A549 (cell line): ENCODE data around the gene TMEM131.

Source experiments
- EP300 ChIP-seq, 2 experiments: fragments of >200 bp; sonication (Bioruptor Twin); formaldehyde crosslinking; IDR thresholded peaks; 2 replicates in 1 of 2; 3 replicates in 1 of 2; pipeline ENCODE4 v1.6.1; 2016 to 2017
- POLR2A ChIP-seq: IDR thresholded peaks from 2 replicates; pipeline ENCODE4 v1.6.1; 2012; ENCODE audit warnings: mild to moderate bottlenecking, low read length
- POLR2AphosphoS2 ChIP-seq: conservative IDR thresholded peaks from 2 replicates; pipeline ENCODE4 v1.6.1; 2012; ENCODE audit warnings: low read length, improper control_type of control experiment, inconsistent platforms
- RAD21 ChIP-seq, 2 experiments: fragments of >200 bp in 1 of 2; sonication (Bioruptor Twin) in 1 of 2; formaldehyde crosslinking in 1 of 2; IDR thresholded peaks in 1 of 2; conservative IDR thresholded peaks in 1 of 2; 2 replicates in 1 of 2; 3 replicates in 1 of 2; pipeline ENCODE4 v1.6.1; 2012 to 2018; ENCODE audit warnings: inconsistent platforms in 1 of 2
- TF ChIP-seq, protein P1 (sequence below): fragments of >200 bp; sonication (Bioruptor Twin); formaldehyde crosslinking; IDR thresholded peaks from 3 replicates; pipeline ENCODE4 v1.5.1; 2016
- TF ChIP-seq, protein P2 (sequence below): fragments of 150-350 bp; IDR thresholded peaks from 2 replicates; pipeline ENCODE4 v1.6.1; 2014; ENCODE audit warnings: low read depth, mild to moderate bottlenecking, low read length

DNA sequence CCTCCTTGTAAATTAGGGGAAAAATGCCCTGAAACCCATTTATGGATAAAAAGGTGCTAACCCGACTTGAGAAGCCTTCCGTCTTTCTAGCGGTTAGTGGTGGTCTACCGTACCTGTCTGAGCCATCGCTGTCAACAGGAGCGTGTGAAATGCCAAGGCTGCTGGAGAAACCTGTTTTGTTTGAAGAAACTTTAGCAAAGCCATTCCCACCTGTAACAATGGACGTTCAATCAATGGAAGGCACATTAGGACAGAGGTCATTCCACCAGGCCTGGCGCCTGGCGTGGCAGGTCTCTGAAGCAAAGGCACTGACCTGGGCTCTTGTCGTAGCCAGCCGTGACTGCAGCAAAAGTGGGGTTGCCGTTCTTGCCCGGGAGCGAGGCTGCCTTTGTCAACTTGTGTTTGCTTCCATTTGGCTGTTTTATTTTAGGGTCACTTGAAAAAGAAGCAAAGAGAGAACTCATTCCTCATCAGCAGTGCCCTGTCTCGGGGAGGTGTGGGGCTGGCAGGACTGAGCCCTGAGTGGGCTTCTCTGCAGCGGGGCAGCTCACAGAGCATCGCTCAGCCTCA is 235.2 kb downstream of the TMEM131 start:
- TF ChIP-seq RAD21 (conservative IDR thresholded peaks at IDR 0.05 in 1 of 2, IDR thresholded peaks at IDR 0.05 in 1 of 2) (no peak), EP300 (IDR thresholded peaks at IDR 0.05) (no peak), POLR2AphosphoS2 (no peak), POLR2A (no peak)
- TF ChIP-seq, protein P1, sequence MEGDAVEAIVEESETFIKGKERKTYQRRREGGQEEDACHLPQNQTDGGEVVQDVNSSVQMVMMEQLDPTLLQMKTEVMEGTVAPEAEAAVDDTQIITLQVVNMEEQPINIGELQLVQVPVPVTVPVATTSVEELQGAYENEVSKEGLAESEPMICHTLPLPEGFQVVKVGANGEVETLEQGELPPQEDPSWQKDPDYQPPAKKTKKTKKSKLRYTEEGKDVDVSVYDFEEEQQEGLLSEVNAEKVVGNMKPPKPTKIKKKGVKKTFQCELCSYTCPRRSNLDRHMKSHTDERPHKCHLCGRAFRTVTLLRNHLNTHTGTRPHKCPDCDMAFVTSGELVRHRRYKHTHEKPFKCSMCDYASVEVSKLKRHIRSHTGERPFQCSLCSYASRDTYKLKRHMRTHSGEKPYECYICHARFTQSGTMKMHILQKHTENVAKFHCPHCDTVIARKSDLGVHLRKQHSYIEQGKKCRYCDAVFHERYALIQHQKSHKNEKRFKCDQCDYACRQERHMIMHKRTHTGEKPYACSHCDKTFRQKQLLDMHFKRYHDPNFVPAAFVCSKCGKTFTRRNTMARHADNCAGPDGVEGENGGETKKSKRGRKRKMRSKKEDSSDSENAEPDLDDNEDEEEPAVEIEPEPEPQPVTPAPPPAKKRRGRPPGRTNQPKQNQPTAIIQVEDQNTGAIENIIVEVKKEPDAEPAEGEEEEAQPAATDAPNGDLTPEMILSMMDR: no peak
- TF ChIP-seq, protein P2, sequence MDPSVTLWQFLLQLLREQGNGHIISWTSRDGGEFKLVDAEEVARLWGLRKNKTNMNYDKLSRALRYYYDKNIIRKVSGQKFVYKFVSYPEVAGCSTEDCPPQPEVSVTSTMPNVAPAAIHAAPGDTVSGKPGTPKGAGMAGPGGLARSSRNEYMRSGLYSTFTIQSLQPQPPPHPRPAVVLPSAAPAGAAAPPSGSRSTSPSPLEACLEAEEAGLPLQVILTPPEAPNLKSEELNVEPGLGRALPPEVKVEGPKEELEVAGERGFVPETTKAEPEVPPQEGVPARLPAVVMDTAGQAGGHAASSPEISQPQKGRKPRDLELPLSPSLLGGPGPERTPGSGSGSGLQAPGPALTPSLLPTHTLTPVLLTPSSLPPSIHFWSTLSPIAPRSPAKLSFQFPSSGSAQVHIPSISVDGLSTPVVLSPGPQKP: no peak
